GDM1 (cell line): ENCODE data around the gene ADSS1.
"Not testable (repeated sequence)": the region's sequence is repeated elsewhere in the genome, so short reads cannot be mapped to it uniquely, and the experiment has no call there.

Experiments
- DNase-seq: peaks from one replicate; lab custom pipeline; 2025; lab: John Stamatoyannopoulos, UW

Gene ADSS1

DNA sequence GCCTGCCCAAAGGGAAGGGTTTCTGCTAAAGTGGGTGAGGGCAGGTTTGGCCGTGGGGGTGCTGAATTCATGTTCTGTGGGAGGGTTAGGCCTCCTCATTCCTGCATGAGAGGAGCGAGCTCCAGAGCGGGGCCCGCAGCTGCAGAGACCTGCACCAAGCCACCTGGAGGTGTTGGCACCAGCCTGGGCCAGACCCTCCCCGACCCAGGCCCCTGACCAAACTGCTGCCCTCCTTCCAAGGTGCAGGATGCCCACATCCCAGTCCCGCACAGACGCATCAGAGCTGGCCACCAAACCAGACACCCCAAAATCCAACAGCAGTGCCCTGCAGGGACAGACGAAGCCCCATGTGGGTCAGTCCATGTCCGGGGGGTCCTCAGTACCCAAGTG, 10.6 kb downstream of the ADSS1 start:
- DNase-seq = no peak

- DNase-seq = no peak
Observed at GRCh38 chr14:104734991-104735779, 11.2 kb downstream of the ADSS1 start.

GRCh38 chr14:104735830-104736642, 12.0 kb downstream of the ADSS1 start:
- no peak for DNase-seq

- DNase-seq = no peak
Observed at GRCh38 chr14:104738375-104739019, 14.5 kb downstream of the ADSS1 start.

DNA sequence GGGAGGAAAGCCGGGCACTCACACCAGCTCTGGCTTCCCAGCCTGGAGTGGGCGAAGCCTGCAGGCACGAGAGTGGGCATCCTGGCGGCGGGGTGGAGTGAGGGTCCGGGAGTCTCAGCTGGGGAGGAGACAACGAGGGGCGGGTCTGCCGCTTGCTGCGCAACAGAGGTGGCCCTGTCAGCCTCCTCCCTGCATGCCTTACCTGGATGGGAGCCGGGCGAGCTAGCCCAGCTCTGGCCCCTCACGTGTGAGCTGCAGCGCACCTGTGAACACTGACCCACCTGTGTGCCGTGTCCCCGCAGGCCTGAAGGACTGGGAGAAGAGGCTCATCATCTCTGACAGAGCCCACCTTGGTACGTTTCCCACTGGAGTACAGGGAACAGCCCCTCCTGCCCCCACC, 15.0 kb downstream of the ADSS1 start:
- DNase-seq = no peak

- no peak for DNase-seq
Observed at GRCh38 chr14:104739546-104740516, 15.8 kb downstream of the ADSS1 start.

DNA sequence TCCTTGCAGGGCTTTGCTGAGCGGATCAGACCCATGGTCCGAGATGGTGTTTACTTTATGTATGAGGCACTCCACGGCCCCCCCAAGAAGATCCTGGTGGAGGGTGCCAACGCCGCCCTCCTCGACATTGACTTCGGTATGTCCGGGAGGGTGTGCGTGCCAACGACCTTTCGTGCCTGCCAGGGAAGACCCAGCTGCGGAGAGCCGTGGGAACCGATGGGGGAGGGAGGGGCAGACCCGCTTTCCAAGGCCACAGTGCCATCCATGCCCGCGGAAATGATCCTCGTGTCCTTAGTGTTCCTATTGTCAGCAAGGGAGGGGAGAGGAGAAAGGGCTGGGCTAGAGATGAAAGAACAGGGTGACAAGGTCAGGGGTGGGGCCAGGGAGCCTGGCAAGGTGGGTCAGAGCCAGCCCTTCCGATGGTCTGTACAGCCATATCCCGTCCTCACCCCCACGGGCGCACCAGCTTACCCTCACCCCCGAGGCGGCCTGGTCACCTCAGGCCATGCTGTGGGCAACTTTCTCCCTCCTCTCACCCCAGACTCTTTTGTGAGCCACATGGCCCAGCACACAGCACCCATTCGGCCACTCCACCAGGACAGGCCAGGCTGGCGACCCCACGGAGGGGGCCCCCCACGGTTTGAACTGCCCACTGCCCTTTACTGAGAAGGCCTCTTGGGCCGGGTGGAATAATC, 17.2 kb downstream of the ADSS1 start:
- DNase-seq = no peak

DNA sequence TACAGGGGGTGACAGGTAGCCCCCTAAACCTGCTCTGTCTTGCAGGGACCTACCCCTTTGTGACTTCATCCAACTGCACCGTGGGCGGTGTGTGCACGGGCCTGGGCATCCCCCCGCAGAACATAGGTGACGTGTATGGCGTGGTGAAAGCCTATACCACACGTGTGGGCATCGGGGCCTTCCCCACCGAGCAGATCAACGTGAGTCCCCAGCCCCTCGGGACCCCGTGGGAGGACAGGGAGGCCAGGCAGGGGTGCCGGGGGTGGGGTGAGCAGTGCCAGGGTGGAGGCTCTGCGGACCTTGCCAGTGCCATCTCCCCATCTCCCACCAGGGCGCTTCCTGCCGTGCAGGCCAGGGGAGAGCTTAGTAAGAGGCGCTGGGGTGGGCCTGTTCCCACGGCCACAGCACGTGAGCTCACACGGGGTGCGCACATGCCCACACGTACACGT, 17.8 kb downstream of the ADSS1 start:
- DNase-seq = no peak

- no peak for DNase-seq
Observed at GRCh38 chr14:104742586-104743455, 18.8 kb downstream of the ADSS1 start.

DNA sequence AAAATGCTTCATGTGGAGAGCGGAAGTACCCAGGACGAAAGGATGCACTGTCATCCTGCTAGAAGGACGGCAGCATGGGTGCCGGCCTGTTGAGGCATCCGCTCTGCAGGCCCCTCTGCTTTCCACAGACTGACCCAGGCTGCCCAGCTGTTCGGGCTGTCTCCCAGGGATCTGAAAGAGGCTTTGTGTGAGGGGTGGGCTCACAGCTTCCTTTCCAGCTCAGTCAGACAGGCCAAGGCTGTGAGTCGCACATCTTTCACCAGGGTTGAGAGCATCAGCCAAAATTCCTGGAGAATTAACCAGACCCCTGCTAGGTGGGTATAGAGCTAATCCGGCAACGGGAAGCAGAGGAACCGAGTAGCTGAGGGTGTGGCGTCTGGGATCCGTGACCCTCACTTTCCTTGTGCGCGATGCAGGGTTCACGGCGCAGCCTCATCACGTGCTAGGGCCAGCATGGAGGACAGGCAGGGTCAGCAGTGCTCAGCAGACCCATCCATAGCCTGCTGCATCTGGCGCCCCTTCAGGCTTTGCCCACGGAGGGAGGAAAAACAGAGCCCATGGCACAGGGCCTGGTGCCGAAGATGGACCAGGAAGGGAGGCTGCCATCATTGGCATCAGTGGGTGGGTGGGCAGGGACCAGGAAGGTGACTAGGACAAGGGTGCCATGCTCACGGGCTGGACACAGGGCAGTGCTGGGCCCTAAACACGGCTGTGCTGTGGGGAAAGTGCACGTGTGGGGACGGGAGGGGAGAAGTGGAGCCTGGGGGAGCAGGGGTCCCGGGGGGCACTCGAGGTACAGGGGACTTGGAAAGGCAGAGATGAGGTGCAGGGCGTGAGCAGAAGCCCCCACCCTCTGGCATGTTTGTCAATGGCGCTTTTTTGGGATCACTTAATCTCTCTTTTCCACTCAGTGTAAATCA, 19.7 kb downstream of the ADSS1 start:
- no peak for DNase-seq

DNA sequence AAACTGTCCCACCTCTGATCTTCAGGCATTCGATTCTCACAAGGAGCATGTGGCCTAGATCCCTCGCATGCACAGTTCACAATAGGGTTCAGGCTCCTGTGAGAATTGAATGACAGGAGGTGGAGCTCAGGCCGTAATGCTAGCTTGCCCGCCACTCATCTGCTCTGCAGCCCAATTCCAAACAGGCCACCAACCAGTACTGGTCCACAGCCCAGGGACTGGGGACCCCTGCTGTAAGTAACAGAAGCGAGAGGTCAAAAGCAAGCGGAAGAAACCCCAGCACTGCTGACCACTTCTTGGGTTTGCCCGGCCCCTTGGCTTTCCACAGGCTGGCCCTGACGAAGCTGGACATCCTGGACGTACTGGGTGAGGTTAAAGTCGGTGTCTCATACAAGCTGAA, 20.5 kb downstream of the ADSS1 start:
- DNase-seq = no peak

GRCh38 chr14:104745431-104745830, 21.4 kb downstream of the ADSS1 start:
- DNase-seq = no peak

DNA sequence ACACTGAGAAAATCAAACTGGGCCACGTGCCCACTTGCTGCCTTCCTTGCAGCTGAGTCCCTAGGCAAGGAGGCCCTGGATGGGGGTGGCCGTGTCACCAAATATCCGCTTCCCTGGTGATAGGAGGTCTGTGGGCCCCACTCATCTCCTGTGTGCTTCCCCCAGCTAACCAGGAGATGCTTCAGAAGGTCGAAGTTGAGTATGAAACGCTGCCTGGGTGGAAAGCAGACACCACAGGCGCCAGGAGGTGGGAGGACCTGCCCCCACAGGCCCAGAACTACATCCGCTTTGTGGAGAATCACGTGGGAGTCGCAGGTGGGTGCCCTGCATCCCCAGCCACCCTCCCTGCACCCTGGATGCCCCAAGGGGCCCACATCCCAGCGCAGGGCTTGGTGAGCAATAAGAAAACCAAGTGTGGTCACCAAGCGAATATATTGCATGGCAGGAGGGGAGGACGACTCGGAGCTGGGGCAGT, 22.1 kb downstream of the ADSS1 start:
- DNase-seq = no peak

DNA sequence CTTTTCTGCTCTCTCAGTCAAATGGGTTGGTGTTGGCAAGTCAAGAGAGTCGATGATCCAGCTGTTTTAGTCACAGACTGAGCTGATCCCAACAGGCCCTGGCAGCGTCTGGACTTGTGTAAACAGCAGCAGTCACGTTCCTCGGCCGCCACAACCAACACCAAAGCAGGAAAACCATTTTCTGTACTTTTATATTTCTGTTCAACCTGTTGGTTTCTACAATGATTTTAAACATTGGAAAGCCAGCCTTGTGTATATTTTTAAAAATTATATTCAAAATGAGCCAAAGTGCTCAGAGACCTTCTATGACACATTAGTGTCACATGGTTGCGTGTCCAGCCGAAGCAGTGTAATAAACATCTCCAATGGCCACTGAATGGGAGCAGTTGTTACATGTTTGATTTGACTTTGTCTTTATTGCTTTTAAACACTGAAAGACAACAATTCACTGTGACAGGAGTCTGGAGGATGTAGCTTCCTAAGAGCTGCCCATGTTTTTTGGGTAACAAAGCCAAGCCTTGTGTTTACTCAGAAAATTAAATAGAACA, 23.0 kb downstream of the ADSS1 start:
- no peak for DNase-seq

GRCh38 chr14:104747876-104748275, 23.8 kb downstream of the ADSS1 start:
- DNase-seq = no peak

DNA sequence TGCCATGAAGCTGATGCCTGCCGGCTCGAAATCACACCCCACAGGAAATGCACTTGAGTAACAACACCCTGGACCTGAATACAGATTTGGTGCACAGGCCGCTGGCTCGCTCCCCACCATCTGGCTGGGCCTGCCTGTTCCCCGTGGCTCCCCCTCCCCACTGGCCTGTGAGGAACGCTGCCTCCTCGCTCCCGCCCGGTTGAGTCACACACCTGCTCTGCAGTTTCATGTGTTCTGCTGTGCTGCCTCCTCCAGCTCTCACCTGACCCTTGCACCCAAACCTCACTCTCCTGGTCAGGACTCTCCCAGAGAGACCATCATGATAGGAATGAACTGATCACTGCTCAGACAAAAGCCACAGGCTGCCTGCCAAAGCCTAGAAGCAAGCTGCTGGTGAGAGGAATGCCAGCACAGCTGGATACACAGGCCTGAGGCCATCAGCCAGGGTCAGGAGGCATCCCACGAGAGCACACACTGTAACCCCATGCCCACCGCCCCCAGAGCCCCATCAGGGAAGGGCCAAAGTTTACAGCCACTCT, 25.2 kb downstream of the ADSS1 start:
- DNase-seq = no peak

GRCh38 chr14:104750056-104750752, 26.2 kb downstream of the ADSS1 start:
- no peak for DNase-seq

GRCh38 chr14:104750753-104751057, 26.7 kb downstream of the ADSS1 start:
- not testable (repeated sequence) for DNase-seq
